H1 (cell line): Measurements from ENCODE around the gene GPR160. TPM values are rescaled to one million over a fixed set of nuclear protein-coding genes. Genes with fewer than 3 reads are reported as not detected.

ENCODE experiments used
- CTCF ChIA-PET: fragments of 300-600 bp; sonication (Branson Sonifier 250); formaldehyde crosslinking; loops from one replicate; lab custom pipeline; 2021; ENCODE audit not compliant: partially characterized antibody; lab: Charles Lee
- POLR2A ChIA-PET: fragments of 300-600 bp; sonication (Branson Sonifier 250); formaldehyde crosslinking; loops from one replicate; lab custom pipeline; 2021; ENCODE audit warnings: inconsistent platforms; ENCODE audit not compliant: partially characterized antibody; lab: Charles Lee
- DNase-seq, 2 experiments: peaks; one replicate each; pipeline versions ENCODE4 v3.0.0 to v3.0.0-alpha.2; 2010 to 2022; ENCODE audit warnings: low spot score in 2 of 2, low read depth in 1 of 2, mixed read lengths in 1 of 2
- FAIRE-seq: peaks from 2 replicates; lab custom pipeline; 2011; peaks lifted over from hg19 to GRCh38; lab: Jason Lieb, UNC
- H2AFZ ChIP-seq: 2 replicates; pipeline ENCODE4 v1.8.1; 2012; ENCODE audit warnings: low read length, inconsistent platforms
- H2AK5ac ChIP-seq: 2 replicates; pipeline ENCODE4 v1.6.1; 2013; ENCODE audit warnings: low read depth, low read length
- H2BK120ac ChIP-seq: replicated peaks from 2 replicates; pipeline ENCODE3; 2013; ENCODE audit warnings: low read depth, low read length, inconsistent platforms
- H2BK12ac ChIP-seq: 2 replicates; pipeline ENCODE4 v1.6.1; 2013; ENCODE audit warnings: low read depth, low read length
- H2BK15ac ChIP-seq: 2 replicates; pipeline ENCODE4 v1.6.1; 2013; ENCODE audit warnings: low read length
- H2BK20ac ChIP-seq: 2 replicates; pipeline ENCODE4 v1.6.1; 2013; ENCODE audit warnings: low read length
- H2BK5ac ChIP-seq: 2 replicates; pipeline ENCODE4 v1.6.1; 2013; ENCODE audit warnings: low read depth, low read length
- H3K14ac ChIP-seq: 2 replicates; pipeline ENCODE4 v1.6.1; 2013; ENCODE audit warnings: inconsistent platforms; ENCODE audit not compliant: insufficient read length
- H3K18ac ChIP-seq: 2 replicates; pipeline ENCODE4 v1.6.1; 2013; ENCODE audit warnings: low read length; ENCODE audit errors: extremely low read depth
- H3K23ac ChIP-seq: 2 replicates; pipeline ENCODE4 v1.6.1; 2013; ENCODE audit warnings: inconsistent platforms; ENCODE audit not compliant: insufficient read length
- H3K23me2 ChIP-seq: 2 replicates; pipeline ENCODE4 v1.6.1; 2013; ENCODE audit warnings: low read depth, low read length
- H3K27ac ChIP-seq: 2 replicates; pipeline ENCODE4 v1.6.1; 2011; ENCODE audit warnings: low read depth, low read length, inconsistent platforms
- H3K27me3 ChIP-seq, 4 experiments: replicated peaks in 1 of 4; 1 replicate in 1 of 4; 2 replicates in 3 of 4; pipeline versions ENCODE4 v1.6.1 to v1.8.1; 2011 to 2013; ENCODE audit warnings: low read length in 3 of 4, mild to moderate bottlenecking in 3 of 4, inconsistent platforms in 2 of 4, mixed read lengths in 2 of 4, moderate library complexity in 1 of 4; ENCODE audit not compliant: control insufficient read depth in 3 of 4, insufficient read depth in 3 of 4; ENCODE audit errors: extremely low read depth in 1 of 4
- H3K36me3 ChIP-seq, 4 experiments: 2 replicates each; pipeline versions ENCODE4 v1.6.1 to v1.8.1; 2011 to 2013; ENCODE audit warnings: mild to moderate bottlenecking in 4 of 4, low read length in 3 of 4, moderate library complexity in 2 of 4, control low read depth in 1 of 4, inconsistent platforms in 1 of 4; ENCODE audit not compliant: insufficient read depth in 4 of 4, control insufficient read depth in 2 of 4
- H3K4ac ChIP-seq: replicated peaks from 2 replicates; pipeline ENCODE3; 2013; ENCODE audit warnings: low read length, low read depth, mixed read lengths, inconsistent platforms; ENCODE audit not compliant: insufficient read length
- H3K4me1 ChIP-seq, 4 experiments: replicated peaks in 1 of 4; 1 replicate in 1 of 4; 2 replicates in 3 of 4; pipeline versions ENCODE4 v1.6.1 to v1.8.1; 2011 to 2013; ENCODE audit warnings: low read length in 3 of 4, inconsistent platforms in 2 of 4, mixed read lengths in 1 of 4; ENCODE audit not compliant: insufficient read depth in 4 of 4, control insufficient read depth in 3 of 4
- H3K4me2 ChIP-seq, 2 experiments: 2 replicates each; pipeline versions ENCODE4 v1.6.1 to v1.8.1; 2011 to 2013; ENCODE audit warnings: low read depth in 2 of 2, low read length in 2 of 2, control low read depth in 1 of 2, inconsistent platforms in 1 of 2, mild to moderate bottlenecking in 1 of 2; ENCODE audit not compliant: insufficient read depth in 1 of 2
- H3K4me3 ChIP-seq, 4 experiments: fragments of 200-600, 300-600 bp in 1 of 4; sonication (generic), shearing (Covaris generic), sonication (Bioruptor Twin) in 1 of 4; 2 replicates each; pipeline versions ENCODE4 v1.5.1 to v1.8.1; 2011 to 2016; ENCODE audit warnings: low read length in 4 of 4, low read depth in 3 of 4, control low read depth in 2 of 4, inconsistent platforms in 2 of 4, mild to moderate bottlenecking in 2 of 4, mixed read lengths in 1 of 4, moderate library complexity in 1 of 4; ENCODE audit not compliant: insufficient read depth in 2 of 4; ENCODE audit errors: extremely low read depth in 1 of 4
- H3K56ac ChIP-seq: replicated peaks from 2 replicates; pipeline ENCODE3; 2013; ENCODE audit warnings: low read depth, mild to moderate bottlenecking, mixed read lengths, low read length, inconsistent platforms; ENCODE audit not compliant: insufficient read length
- H3K79me1 ChIP-seq: 2 replicates; pipeline ENCODE4 v1.6.1; 2013; ENCODE audit warnings: low read depth, low read length, control low read depth
- H3K79me2 ChIP-seq, 2 experiments: 2 replicates each; pipeline versions ENCODE4 v1.6.1 to v1.8.1; 2012 to 2013; ENCODE audit warnings: low read length in 2 of 2, mild to moderate bottlenecking in 2 of 2, inconsistent platforms in 1 of 2; ENCODE audit not compliant: insufficient read depth in 2 of 2, control insufficient read depth in 1 of 2
- H3K9ac ChIP-seq, 4 experiments: replicated peaks in 1 of 4; 1 replicate in 1 of 4; 2 replicates in 3 of 4; pipeline versions ENCODE4 v1.6.1 to v1.8.1; 2011 to 2013; ENCODE audit warnings: low read depth in 3 of 4, low read length in 3 of 4, control low read depth in 2 of 4, mild to moderate bottlenecking in 2 of 4, moderate library complexity in 2 of 4, inconsistent platforms in 1 of 4; ENCODE audit errors: extremely low read depth in 1 of 4
- H3K9me3 ChIP-seq, 2 experiments: 2 replicates each; pipeline versions ENCODE4 v1.6.1 to v1.8.1; 2012 to 2013; ENCODE audit warnings: mild to moderate bottlenecking in 2 of 2, moderate library complexity in 2 of 2, control low read depth in 1 of 2, inconsistent platforms in 1 of 2, low read depth in 1 of 2, low read length in 1 of 2, mixed read lengths in 1 of 2; ENCODE audit not compliant: insufficient read depth in 2 of 2
- H4K20me1 ChIP-seq, 2 experiments: replicated peaks in 1 of 2; 2 replicates each; pipeline versions ENCODE3 to v1.8.1; 2011 to 2013; ENCODE audit warnings: inconsistent platforms in 2 of 2, low read length in 2 of 2, mild to moderate bottlenecking in 1 of 2; ENCODE audit not compliant: insufficient read depth in 2 of 2, control insufficient read depth in 1 of 2
- H4K5ac ChIP-seq: 2 replicates; pipeline ENCODE4 v1.6.1; 2013; ENCODE audit warnings: low read length, low read depth, mixed read lengths, inconsistent platforms; ENCODE audit not compliant: insufficient read length
- H4K8ac ChIP-seq: 2 replicates; pipeline ENCODE4 v1.8.0; 2013; ENCODE audit warnings: mild to moderate bottlenecking, moderate library complexity, low read length, inconsistent platforms; ENCODE audit not compliant: insufficient read depth; ENCODE audit errors: extremely low read depth
- H4K91ac ChIP-seq: replicated peaks from 2 replicates; pipeline ENCODE3; 2013; ENCODE audit warnings: low read length, mixed read lengths, inconsistent platforms; ENCODE audit not compliant: insufficient read length
- EZH2 ChIP-seq: fragments of 200-600 bp; sonication (generic); IDR thresholded peaks from 2 replicates; pipeline ENCODE4 v1.7.1; 2012; ENCODE audit warnings: low read depth, mild to moderate bottlenecking, moderate library complexity, low read length, inconsistent platforms; ENCODE audit not compliant: severe bottlenecking
- KDM1A ChIP-seq: fragments of 200-600, 300-600 bp; sonication (generic); IDR thresholded peaks from 2 replicates; pipeline ENCODE4 v1.7.1; 2016; ENCODE audit warnings: mild to moderate bottlenecking, low read length, borderline replicate concordance
- KDM4A ChIP-seq: IDR thresholded peaks from one replicate; pipeline ENCODE4 v1.7.1; 2012; ENCODE audit warnings: low read depth, mild to moderate bottlenecking, moderate library complexity, low read length, inconsistent platforms; ENCODE audit not compliant: severe bottlenecking
- KDM5A ChIP-seq: fragments of 200-600 bp; IDR thresholded peaks from 2 replicates; pipeline ENCODE4 v1.7.1; 2012; ENCODE audit warnings: mild to moderate bottlenecking, low read length, inconsistent platforms, mixed read lengths
- MAX ChIP-seq: IDR thresholded peaks from 2 replicates; pipeline ENCODE4 v1.6.1; 2012; ENCODE audit warnings: inconsistent platforms
- SUZ12 ChIP-seq: fragments of 200-600 bp; sonication (generic); IDR thresholded peaks from 2 replicates; pipeline ENCODE4 v1.6.1; 2012; ENCODE audit warnings: mild to moderate bottlenecking, inconsistent platforms, low read length, moderate library complexity, mixed read lengths
- TAF1 ChIP-seq: IDR thresholded peaks from 2 replicates; pipeline ENCODE4 v1.6.1; 2011; ENCODE audit warnings: mild to moderate bottlenecking, low read depth, low read length
- WGBS, 2 experiments: shearing (Covaris generic) in 1 of 2; methylation state at CpG; one replicate each; pipeline versions ENCODE4 v1.1.6 to v1.1.7; 2013 to 2015; ENCODE audit warnings: low lambda C conversion rate in 2 of 2, mixed read lengths in 2 of 2, inconsistent platforms in 1 of 2, low coverage in 1 of 2, missing lambda C conversion rate in 1 of 2; ENCODE audit not compliant: insufficient replicate concordance in 2 of 2, insufficient coverage in 1 of 2, insufficient read length in 1 of 2; ENCODE audit errors: extremely low coverage in 1 of 2, missing lambda C conversion rate in 1 of 2; 5-methylcytosine and 5-hydroxymethylcytosine counted together
- polyA plus RNA-seq, 7 experiments: library from polyadenylated mRNA; depleted of rRNA in 3 of 7; stranded (reverse) in 5 of 7; unstranded in 2 of 7; fragments of >200 nt in 5 of 7; fragments of 200-250 nt in 2 of 7; gene quantifications; 1 replicate in 5 of 7; 2 replicates in 1 of 7; 4 replicates in 1 of 7; pipeline versions ENCODE4 v1.2.1 to v1.2.3, GENCODE V29; 2011 to 2013; ENCODE audit warnings: missing spikeins in 2 of 7, mixed read lengths in 2 of 7
- total RNA-seq: library from RNA; stranded (reverse); fragmentation: NEBNext Ultra II Directional; extraction: Animal tissue kit (Norgen Biotek cat#: 25700); gene quantifications from 2 replicates; pipeline ENCODE4 v1.2.1, GENCODE V29; 2021

GPR160 gene
- total and polyA plus RNA-seq, 2 of the 8 experiments (the other 6 are each of a cell fraction or from before 2014, with no cell fraction given): 14.3 to 16.6 TPM

- POLR2A ChIA-PET: interaction anchor here (1.1 kb wide), 1 partner anchor 18 kb away, joined by 4 read pairs; no protein-coding TSS in a partner anchor
Measured at GRCh38 chr3:170062068-170062467, 24.3 kb downstream of the GPR160 start.

More at GRCh38 chr3:170062068-170062467, 24.3 kb downstream of the GPR160 start:
- H3K27me3 ChIP-seq: no peaks in the 10 kb centered on the region
- no peaks in the 10 kb centered on the region for H4K20me1 ChIP-seq
- no peak overlapping the region for H2AFZ ChIP-seq
- CTCF ChIA-PET: interaction anchor here (0.6 to 2.5 kb wide), 16 partner anchors 10 to 385 kb away, joined by 3 to 28 read pairs (median 4); no protein-coding TSS in a partner anchor
- H3K23ac ChIP-seq: no peak overlapping the region
- WGBS, 2 experiments: 91% methylated on average over 20 of the region's 20 CpGs; no CpG with 5 or more reads in 1 of the 2 experiments
- no peak overlapping the region for H2BK5ac ChIP-seq
- no peaks in the 10 kb centered on the region for H3K23me2 ChIP-seq
- H3K36me3 ChIP-seq: no peaks in the 10 kb centered on the region
- no peak overlapping the region for H3K4me2 ChIP-seq
- H3K4ac ChIP-seq: no peak overlapping the region
- H2AK5ac ChIP-seq: no peak overlapping the region
- H2BK120ac ChIP-seq: no peak overlapping the region
- no peaks in the 10 kb centered on the region for H3K79me2 ChIP-seq
- DNase-seq (no peak), FAIRE-seq (no peak)
- no peak overlapping the region for H3K27ac ChIP-seq
- TF ChIP-seq MAX: no peak
- no peak for TF ChIP-seq KDM4A
- no peak for TF ChIP-seq EZH2
- no peak for TF ChIP-seq KDM5A
- TF ChIP-seq SUZ12: no peak
- TF ChIP-seq TAF1: no peak
- no peak for TF ChIP-seq KDM1A
- H3K9me3 ChIP-seq: no peaks in the 10 kb centered on the region
- peak overlapping the region; percentile 19 for H4K5ac ChIP-seq
- no peak overlapping the region for H3K4me3 ChIP-seq
- H3K4me1 ChIP-seq: peaks cover 6 to 17% (median 13%) of the 10 kb centered on the region in 4 experiments
- H2BK20ac ChIP-seq: no peak overlapping the region; the same call in 1 of the 2 replicates
- H3K9ac ChIP-seq: no peak overlapping the region
- no peak overlapping the region for H4K8ac ChIP-seq
- H3K56ac ChIP-seq: no peak overlapping the region
- H4K91ac ChIP-seq: peak overlapping the region; percentile 34
- H3K14ac ChIP-seq: no peak overlapping the region
- H3K79me1 ChIP-seq: no peaks in the 10 kb centered on the region
- H2BK15ac ChIP-seq: no peak overlapping the region
- no peak overlapping the region for H2BK12ac ChIP-seq
- no peak overlapping the region for H3K18ac ChIP-seq
